LNCaP clone FGC (cell line): Measurements from ENCODE around the gene MSMB.

Experiments
- DNase-seq: peaks from one replicate; pipeline ENCODE4 v3.0.0-alpha.2; 2011; ENCODE audit warnings: low read depth
- H3K4me3 ChIP-seq: 2 replicates; pipeline ENCODE4 v1.5.1; 2011; ENCODE audit warnings: mild to moderate bottlenecking, low read depth, low read length, control low read depth
- CTCF ChIP-seq: IDR thresholded peaks from 2 replicates; pipeline ENCODE4 v1.5.1; 2012; ENCODE audit warnings: mild to moderate bottlenecking; ENCODE audit not compliant: control insufficient read depth, insufficient read depth; ENCODE audit errors: extremely low read depth

The MSMB gene

GRCh38 chr10:46017733-46018132, 28.3 kb downstream of the MSMB start:
- no peak for TF ChIP-seq CTCF
- DNase-seq = no peak
- H3K4me3 ChIP-seq = no peak overlapping the region

- no peak for TF ChIP-seq CTCF
- no peak for DNase-seq
- no peak overlapping the region for H3K4me3 ChIP-seq
Measured at GRCh38 chr10:46016811-46017210, 29.3 kb downstream of the MSMB start.

GRCh38 chr10:46016190-46016589, 29.9 kb downstream of the MSMB start:
- TF ChIP-seq CTCF = no peak
- H3K4me3 ChIP-seq = no peak overlapping the region
- DNase-seq = no peak

- no peak for DNase-seq
- H3K4me3 ChIP-seq = no peak overlapping the region
- TF ChIP-seq CTCF = no peak
Measured at GRCh38 chr10:46014683-46015405, 31.2 kb downstream of the MSMB start.

- TF ChIP-seq CTCF = no peak
- H3K4me3 ChIP-seq = no peak overlapping the region
- no peak for DNase-seq
Measured at GRCh38 chr10:46014206-46014605, 31.9 kb downstream of the MSMB start.

GRCh38 chr10:46012746-46013145, 33.3 kb downstream of the MSMB start:
- no peak for TF ChIP-seq CTCF
- no peak overlapping the region for H3K4me3 ChIP-seq
- no peak for DNase-seq

- no peak for TF ChIP-seq CTCF
- H3K4me3 ChIP-seq = no peak overlapping the region
- no peak for DNase-seq
Measured at GRCh38 chr10:46006219-46006618, 39.9 kb downstream of the MSMB start.
